ENCODE results near the gene HEMGN.

- TF ChIP-seq CTCF (IDR thresholded peaks at IDR 0.05) (no peak), POLR2A (IDR thresholded peaks at IDR 0.05) (no peak)
Measured at GRCh38 chr9:97910357-97910756, 27.6 kb downstream of the HEMGN start.
